Neural cell (in vitro differentiated cells): ENCODE measurements around the gene PEAR1. TPM values are rescaled to one million over a fixed set of nuclear protein-coding genes. Genes with fewer than 3 reads are reported as not detected.

ENCODE experiments used
- H2AFZ ChIP-seq: fragments of 200-600, 300-800 bp; sonication (generic), shearing (Covaris generic); 2 replicates; pipeline ENCODE4 v1.6.0; 2014; ENCODE audit warnings: low read depth, mild to moderate bottlenecking, antibody characterized with exemption, low read length, moderate library complexity
- H3F3A ChIP-seq: fragments of 200-600 bp; shearing (Covaris generic); 2 replicates; pipeline ENCODE4 v1.6.1; 2016; ENCODE audit warnings: mild to moderate bottlenecking, moderate library complexity, mixed read lengths, antibody characterized with exemption, low read length; ENCODE audit not compliant: insufficient read depth, poor library complexity, severe bottlenecking
- H3K27ac ChIP-seq: fragments of 200-600, 300-800 bp; sonication (generic), shearing (Covaris generic); 2 replicates; pipeline ENCODE4 v1.5.1; 2014; ENCODE audit warnings: mild to moderate bottlenecking, low read length, moderate library complexity
- H3K27me3 ChIP-seq: fragments of 300-800, 200-600 bp; sonication (generic), shearing (Covaris generic); 2 replicates; pipeline ENCODE4 v1.6.0; 2014; ENCODE audit warnings: mild to moderate bottlenecking, low read depth, low read length, moderate library complexity; ENCODE audit not compliant: insufficient read depth
- H3K36me3 ChIP-seq: fragments of 300-800, 200-600 bp; sonication (generic), shearing (Covaris generic); 2 replicates; pipeline ENCODE4 v1.5.1; 2014; ENCODE audit warnings: mild to moderate bottlenecking, antibody characterized with exemption, low read length, moderate library complexity; ENCODE audit not compliant: insufficient read depth
- H3K4me2 ChIP-seq: fragments of 300-800, 200-600 bp; sonication (generic), shearing (Covaris generic); 2 replicates; pipeline ENCODE4 v1.6.0; 2014; ENCODE audit warnings: mild to moderate bottlenecking, low read length
- H3K4me3 ChIP-seq: fragments of 300-800, 200-600 bp; sonication (generic), shearing (Covaris generic); 2 replicates; pipeline ENCODE4 v1.5.1; 2014; ENCODE audit warnings: mild to moderate bottlenecking, low read length, moderate library complexity
- H3K79me2 ChIP-seq: fragments of 200-600 bp; shearing (Covaris generic); replicated peaks from 2 replicates; pipeline ENCODE4 v1.6.0; 2014; ENCODE audit warnings: mild to moderate bottlenecking, low read length, moderate library complexity; ENCODE audit not compliant: insufficient read depth
- H3K9ac ChIP-seq: fragments of 300-800, 200-600 bp; sonication (generic), shearing (Covaris generic); 2 replicates; pipeline ENCODE4 v1.6.1; 2016; ENCODE audit warnings: mild to moderate bottlenecking, low read length, mixed read lengths
- H3K9me2 ChIP-seq: fragments of 200-600 bp; shearing (Covaris generic); 2 replicates; pipeline ENCODE4 v1.6.1; 2016; ENCODE audit warnings: mild to moderate bottlenecking, low read length, mixed read lengths; ENCODE audit not compliant: insufficient read depth
- H3K9me3 ChIP-seq: fragments of 200-600, 300-800 bp; sonication (generic), shearing (Covaris generic); 2 replicates; pipeline ENCODE4 v1.6.1; 2016; ENCODE audit warnings: mild to moderate bottlenecking, mixed run types, low read length, moderate library complexity, mixed read lengths
- H4K20me1 ChIP-seq: fragments of 200-600 bp; shearing (Covaris generic); 2 replicates; pipeline ENCODE4 v1.6.1; 2016; ENCODE audit warnings: mild to moderate bottlenecking, mixed run types; ENCODE audit not compliant: insufficient read depth
- EP300 ChIP-seq: fragments of 450-650 bp; conservative IDR thresholded peaks from 2 replicates; pipeline ENCODE4 v1.6.1; 2014; ENCODE audit warnings: antibody characterized with exemption, mild to moderate bottlenecking, moderate library complexity; ENCODE audit not compliant: poor library complexity, severe bottlenecking
- EZH2 ChIP-seq: fragments of 200-600, 300-800 bp; shearing (Covaris generic), sonication (generic); IDR thresholded peaks from 2 replicates; pipeline ENCODE4 v1.6.1; 2014; ENCODE audit warnings: antibody characterized with exemption, low read length, borderline replicate concordance, mild to moderate bottlenecking; ENCODE audit not compliant: insufficient read depth, poor library complexity, severe bottlenecking
- MXI1 ChIP-seq: fragments of 450-650 bp; conservative IDR thresholded peaks from 2 replicates; pipeline ENCODE4 v1.6.1; 2014; ENCODE audit warnings: antibody characterized with exemption, mild to moderate bottlenecking; ENCODE audit not compliant: poor library complexity, severe bottlenecking
- POLR2AphosphoS5 ChIP-seq: IDR thresholded peaks from 2 replicates; pipeline ENCODE4 v1.6.1; 2012
- RAD21 ChIP-seq: fragments of 450-650 bp; conservative IDR thresholded peaks from 2 replicates; pipeline ENCODE4 v1.6.1; 2014; ENCODE audit warnings: antibody characterized with exemption, mild to moderate bottlenecking, moderate library complexity
- REST ChIP-seq: IDR thresholded peaks from 2 replicates; pipeline ENCODE4 v1.6.1; 2012; ENCODE audit warnings: borderline replicate concordance
- SMC3 ChIP-seq: fragments of 450-650 bp; conservative IDR thresholded peaks from 2 replicates; pipeline ENCODE4 v1.6.1; 2014; ENCODE audit warnings: antibody characterized with exemption, mild to moderate bottlenecking, moderate library complexity; ENCODE audit not compliant: poor library complexity
- TAF1 ChIP-seq: IDR thresholded peaks from 2 replicates; pipeline ENCODE4 v1.6.1; 2012; ENCODE audit warnings: low read depth
- polyA plus RNA-seq: library from polyadenylated mRNA; depleted of rRNA; stranded (reverse); fragments of >200 nt; gene quantifications from 2 replicates; pipeline ENCODE4 v1.2.3, GENCODE V29; 2014
- small RNA-seq, 3 experiments: library from RNA; depleted of rRNA; stranded (forward); fragments of <200 nt; gene quantifications; one replicate each; pipeline ENCODE3, GENCODE V24; 2012
- TF ChIP-seq, protein P1 (sequence below): fragments of 450-650 bp; IDR thresholded peaks from 2 replicates; pipeline ENCODE4 v1.5.1; 2014; ENCODE audit warnings: antibody characterized with exemption, mild to moderate bottlenecking, moderate library complexity; ENCODE audit not compliant: poor library complexity, severe bottlenecking

Gene PEAR1
- polyA plus RNA-seq, 1 donor from 2014 or later = not detected

DNA sequence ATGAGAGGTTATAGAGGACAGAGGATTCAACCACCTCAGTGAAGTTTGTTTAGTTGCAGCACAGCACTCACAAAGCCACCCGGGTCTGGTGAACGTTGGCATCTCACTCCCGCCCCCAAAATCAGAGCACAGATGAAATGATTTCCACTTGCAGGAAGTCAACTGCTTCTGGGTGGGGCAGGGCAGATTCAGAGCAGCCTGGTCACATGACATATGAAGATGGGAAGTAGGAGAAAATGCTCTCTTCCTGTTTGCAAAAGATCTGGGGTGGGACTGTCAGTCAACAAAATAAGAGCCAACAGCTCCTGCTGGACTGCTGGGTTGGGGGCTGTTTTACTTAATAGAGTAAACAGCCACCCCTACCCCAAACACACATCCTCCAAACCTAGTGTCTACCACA, 70.1 kb downstream of the PEAR1 start:
- no peaks in the 10 kb centered on the region for H3K79me2 ChIP-seq
- H3K4me2 ChIP-seq = no peak overlapping the region
- no peaks in the 10 kb centered on the region for H4K20me1 ChIP-seq
- H3K9me3 ChIP-seq = no peaks in the 10 kb centered on the region
- H3K4me3 ChIP-seq = no peak overlapping the region
- no peaks in the 10 kb centered on the region for H3K36me3 ChIP-seq
- TF ChIP-seq EZH2 (no peak), POLR2AphosphoS5 (no peak)
- no peak overlapping the region for H3K27ac ChIP-seq
- H3F3A ChIP-seq = no peaks in the 10 kb centered on the region
- H2AFZ ChIP-seq = no peak overlapping the region
- H3K27me3 ChIP-seq = no peaks in the 10 kb centered on the region
- H3K9me2 ChIP-seq = no peaks in the 10 kb centered on the region
- no peak overlapping the region for H3K9ac ChIP-seq

DNA sequence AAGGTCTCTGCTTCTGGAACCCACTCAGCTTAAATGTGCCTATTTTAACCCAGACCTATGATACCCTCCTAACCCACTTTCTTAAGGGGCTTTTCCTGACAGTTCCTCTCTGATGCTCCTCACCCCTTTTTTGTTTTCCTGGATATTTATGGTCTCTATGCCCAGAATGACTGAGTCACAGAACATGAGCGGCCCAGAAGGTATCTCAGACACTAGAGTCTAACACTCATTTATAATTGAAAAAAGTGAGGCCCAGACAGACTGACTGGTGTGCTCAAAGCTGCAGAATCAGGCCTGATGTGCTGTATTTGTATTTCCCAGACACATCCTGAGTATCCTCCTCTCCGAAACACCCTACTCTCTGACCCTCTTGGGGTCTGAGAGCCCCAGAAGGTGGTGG, 70.9 kb downstream of the PEAR1 start:
- Histone ChIP-seq H3K9me2 (no peaks in the 10 kb centered on the region), H3K79me2 (no peaks in the 10 kb centered on the region), H4K20me1 (no peaks in the 10 kb centered on the region), H3K4me3 (no peak overlapping the region), H3K9me3 (no peaks in the 10 kb centered on the region), H3F3A (no peaks in the 10 kb centered on the region), H3K9ac (no peak overlapping the region), H3K27ac (no peak overlapping the region), H2AFZ (no peak overlapping the region), H3K4me2 (no peak overlapping the region), H3K36me3 (no peaks in the 10 kb centered on the region), H3K27me3 (no peaks in the 10 kb centered on the region)
- TF ChIP-seq, protein P1, sequence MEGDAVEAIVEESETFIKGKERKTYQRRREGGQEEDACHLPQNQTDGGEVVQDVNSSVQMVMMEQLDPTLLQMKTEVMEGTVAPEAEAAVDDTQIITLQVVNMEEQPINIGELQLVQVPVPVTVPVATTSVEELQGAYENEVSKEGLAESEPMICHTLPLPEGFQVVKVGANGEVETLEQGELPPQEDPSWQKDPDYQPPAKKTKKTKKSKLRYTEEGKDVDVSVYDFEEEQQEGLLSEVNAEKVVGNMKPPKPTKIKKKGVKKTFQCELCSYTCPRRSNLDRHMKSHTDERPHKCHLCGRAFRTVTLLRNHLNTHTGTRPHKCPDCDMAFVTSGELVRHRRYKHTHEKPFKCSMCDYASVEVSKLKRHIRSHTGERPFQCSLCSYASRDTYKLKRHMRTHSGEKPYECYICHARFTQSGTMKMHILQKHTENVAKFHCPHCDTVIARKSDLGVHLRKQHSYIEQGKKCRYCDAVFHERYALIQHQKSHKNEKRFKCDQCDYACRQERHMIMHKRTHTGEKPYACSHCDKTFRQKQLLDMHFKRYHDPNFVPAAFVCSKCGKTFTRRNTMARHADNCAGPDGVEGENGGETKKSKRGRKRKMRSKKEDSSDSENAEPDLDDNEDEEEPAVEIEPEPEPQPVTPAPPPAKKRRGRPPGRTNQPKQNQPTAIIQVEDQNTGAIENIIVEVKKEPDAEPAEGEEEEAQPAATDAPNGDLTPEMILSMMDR = no peak
- TF ChIP-seq MXI1 (no peak), SMC3 (no peak), POLR2AphosphoS5 (no peak), TAF1 (no peak), REST (no peak), EZH2 (no peak), EP300 (no peak), RAD21 (no peak)

Small RNAs within 50 kb of the gene (small RNA-seq; reads per million reads assigned to genes)
- gene MIR765 = 19.7 to 76.4 (median 51.2) reads per million in 3 experiments

Other genes starting within 250 kb of the PEAR1 start
- 9.9 and 13.7 TPM in 2 replicates for gene NES, start 216.3 kb upstream of the PEAR1 start, polyA plus RNA-seq
- gene CRABP2, start 188.1 kb upstream of the PEAR1 start, polyA plus RNA-seq = 3.4 and 7.7 TPM in 2 replicates
- 11.9 and 13.1 TPM in 2 replicates for gene METTL25B, start 165.2 kb upstream of the PEAR1 start, polyA plus RNA-seq
- 8.5 and 13.1 TPM in 2 replicates for gene ISG20L2, start 165.0 kb upstream of the PEAR1 start, polyA plus RNA-seq
- gene MRPL24, start 152.6 kb upstream of the PEAR1 start, polyA plus RNA-seq = 34.4 and 56.5 TPM in 2 replicates
- gene HDGF, start 142.0 kb upstream of the PEAR1 start, polyA plus RNA-seq = 138 and 146 TPM in 2 replicates
- gene PRCC, start 126.2 kb upstream of the PEAR1 start, polyA plus RNA-seq = 17.5 and 23.3 TPM in 2 replicates
- gene SH2D2A, start 76.9 kb upstream of the PEAR1 start, polyA plus RNA-seq = not detected in 2 replicates
- gene INSRR, start 34.6 kb upstream of the PEAR1 start, polyA plus RNA-seq = 2.7 and 3.0 TPM in 2 replicates
- gene NTRK1, start 32.9 kb upstream of the PEAR1 start, polyA plus RNA-seq = 4.9 and 7.7 TPM in 2 replicates
- not detected in 2 replicates for gene LRRC71, start 26.9 kb downstream of the PEAR1 start, polyA plus RNA-seq
- gene ARHGEF11, start 152.0 kb downstream of the PEAR1 start, polyA plus RNA-seq = 33.2 and 42.8 TPM in 2 replicates
- not detected in 2 replicates for gene ETV3L, start 206.1 kb downstream of the PEAR1 start, polyA plus RNA-seq
- gene ETV3, start 244.7 kb downstream of the PEAR1 start, polyA plus RNA-seq = 7.6 and 9.9 TPM in 2 replicates